Measurements from ENCODE around the gene SDK2.

Gene SDK2

DNA sequence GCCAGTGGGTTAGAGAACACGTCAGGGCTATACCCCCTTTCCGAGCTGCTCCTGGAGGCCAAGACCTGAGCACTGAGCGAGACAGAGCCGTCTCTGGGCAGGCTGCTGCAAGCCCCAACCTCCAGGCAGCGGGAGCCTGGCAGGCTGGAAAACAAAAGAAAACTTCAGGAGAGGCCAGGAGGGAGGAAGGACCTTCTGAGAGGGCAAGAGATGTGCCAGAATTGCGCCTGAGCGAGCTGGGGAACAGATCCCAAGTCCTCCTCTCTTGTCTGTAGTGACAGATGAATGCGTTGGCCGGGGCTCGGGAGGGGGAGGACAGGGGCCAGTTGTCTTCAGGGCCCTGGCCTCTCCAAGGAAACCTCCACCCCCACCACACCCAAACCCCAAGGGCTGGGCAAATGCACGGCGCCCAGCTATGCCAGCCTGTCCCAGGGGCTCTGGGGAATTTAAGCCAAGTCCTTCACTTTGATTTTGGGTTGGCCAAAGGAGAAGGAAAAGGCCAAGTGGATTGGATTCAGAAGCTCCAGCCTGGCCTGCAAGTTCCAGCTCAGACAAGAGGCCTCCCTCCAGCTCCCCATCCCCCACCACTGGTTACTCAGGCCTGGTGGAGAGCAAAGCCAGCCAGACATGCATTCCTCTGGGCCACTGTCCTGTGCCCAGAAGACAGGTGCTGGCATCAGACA is 18.1 kb downstream of the SDK2 start:
- no peaks in the 10 kb centered on the region for H3K36me3 ChIP-seq

GRCh38 chr17:73625006-73625405 is 19.2 kb downstream of the SDK2 start:
- no peak for DNase-seq
- Histone ChIP-seq H3K4me1 (no peaks in the 10 kb centered on the region), H3K36me3 (no peaks in the 10 kb centered on the region), H3K9me3 (no peaks in the 10 kb centered on the region), H3K27me3 (no peaks in the 10 kb centered on the region), H3K4me3 (ENCODE audit: low read depth, low read length) (no peak overlapping the region)
- TF ChIP-seq, protein P1, sequence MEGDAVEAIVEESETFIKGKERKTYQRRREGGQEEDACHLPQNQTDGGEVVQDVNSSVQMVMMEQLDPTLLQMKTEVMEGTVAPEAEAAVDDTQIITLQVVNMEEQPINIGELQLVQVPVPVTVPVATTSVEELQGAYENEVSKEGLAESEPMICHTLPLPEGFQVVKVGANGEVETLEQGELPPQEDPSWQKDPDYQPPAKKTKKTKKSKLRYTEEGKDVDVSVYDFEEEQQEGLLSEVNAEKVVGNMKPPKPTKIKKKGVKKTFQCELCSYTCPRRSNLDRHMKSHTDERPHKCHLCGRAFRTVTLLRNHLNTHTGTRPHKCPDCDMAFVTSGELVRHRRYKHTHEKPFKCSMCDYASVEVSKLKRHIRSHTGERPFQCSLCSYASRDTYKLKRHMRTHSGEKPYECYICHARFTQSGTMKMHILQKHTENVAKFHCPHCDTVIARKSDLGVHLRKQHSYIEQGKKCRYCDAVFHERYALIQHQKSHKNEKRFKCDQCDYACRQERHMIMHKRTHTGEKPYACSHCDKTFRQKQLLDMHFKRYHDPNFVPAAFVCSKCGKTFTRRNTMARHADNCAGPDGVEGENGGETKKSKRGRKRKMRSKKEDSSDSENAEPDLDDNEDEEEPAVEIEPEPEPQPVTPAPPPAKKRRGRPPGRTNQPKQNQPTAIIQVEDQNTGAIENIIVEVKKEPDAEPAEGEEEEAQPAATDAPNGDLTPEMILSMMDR (IDR thresholded peaks at IDR 0.05; ENCODE audit: low read depth, low read length), result no peak

More for the DNA sequence above, 18.1 kb downstream of the SDK2 start:
- no peaks in the 10 kb centered on the region for H3K4me1 ChIP-seq
- DNase-seq, result no peak
- no peaks in the 10 kb centered on the region for H3K27me3 ChIP-seq
- no peaks in the 10 kb centered on the region for H3K9me3 ChIP-seq
- TF ChIP-seq, protein P1 (IDR thresholded peaks at IDR 0.05; ENCODE audit: low read depth, low read length), result no peak
- no peak overlapping the region for H3K4me3 ChIP-seq (ENCODE audit: low read depth, low read length)

DNA sequence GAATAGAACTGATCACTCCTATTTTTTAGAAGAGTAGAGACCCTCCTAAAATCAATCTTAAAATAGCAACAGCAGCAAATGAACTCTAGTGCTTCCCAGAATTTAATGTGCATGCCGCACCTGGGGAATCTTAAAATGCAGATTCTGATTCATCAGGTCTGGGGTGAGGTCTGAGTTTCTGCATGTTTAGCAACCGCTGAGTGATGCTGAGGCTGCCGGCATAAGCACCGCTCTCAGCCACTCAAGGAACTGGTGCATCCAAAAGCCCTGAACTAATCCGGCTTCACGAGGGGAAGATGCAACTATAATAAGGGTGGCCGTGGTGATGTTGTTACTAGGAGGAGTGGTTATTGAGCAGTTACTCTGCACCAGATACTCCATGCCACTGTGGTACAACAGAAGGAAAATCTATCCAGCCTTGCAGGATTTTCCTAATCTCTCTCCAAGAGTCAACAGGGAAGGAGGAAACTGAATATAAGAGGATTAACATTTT is 19.7 kb downstream of the SDK2 start:
- DNase-seq, result no peak
- TF ChIP-seq, protein P1 (IDR thresholded peaks at IDR 0.05; ENCODE audit: low read depth, low read length), result no peak
- Histone ChIP-seq H3K4me3 (ENCODE audit: low read depth, low read length) (no peak overlapping the region), H3K4me1 (no peaks in the 10 kb centered on the region), H3K36me3 (no peaks in the 10 kb centered on the region), H3K9me3 (no peaks in the 10 kb centered on the region), H3K27me3 (no peaks in the 10 kb centered on the region)

- no peak for DNase-seq
- Histone ChIP-seq H3K27me3 (no peaks in the 10 kb centered on the region), H3K9me3 (no peaks in the 10 kb centered on the region), H3K36me3 (no peaks in the 10 kb centered on the region), H3K4me3 (ENCODE audit: low read depth, low read length) (no peak overlapping the region), H3K4me1 (no peaks in the 10 kb centered on the region)
- TF ChIP-seq, protein P1 (IDR thresholded peaks at IDR 0.05; ENCODE audit: low read depth, low read length), result no peak
Observed at GRCh38 chr17:73623818-73624217, 20.4 kb downstream of the SDK2 start.

DNA sequence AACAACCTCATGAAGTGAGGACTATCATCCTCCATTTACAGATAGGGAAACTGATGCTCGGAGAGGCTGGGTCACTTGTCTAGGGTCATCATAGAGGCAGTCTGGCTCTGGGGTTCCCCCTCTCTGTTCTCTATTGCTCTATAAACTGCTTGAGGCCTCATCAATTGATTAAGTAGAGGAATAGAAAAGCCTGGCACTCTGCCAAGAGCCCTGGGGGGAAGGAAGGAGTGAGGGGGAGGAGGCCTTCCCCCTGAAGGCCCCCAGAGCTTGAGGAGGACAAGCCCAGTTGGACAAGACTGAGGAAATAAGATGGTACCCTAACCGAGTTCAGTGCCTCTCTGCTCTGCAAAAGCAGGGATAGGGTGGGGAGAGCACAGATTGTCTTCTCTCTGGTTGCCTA is 21.0 kb downstream of the SDK2 start:
- Histone ChIP-seq H3K9me3 (no peaks in the 10 kb centered on the region), H3K4me1 (no peaks in the 10 kb centered on the region), H3K27me3 (no peaks in the 10 kb centered on the region), H3K36me3 (no peaks in the 10 kb centered on the region), H3K4me3 (ENCODE audit: low read depth, low read length) (no peak overlapping the region)
- no peak for DNase-seq
- TF ChIP-seq, protein P1 (IDR thresholded peaks at IDR 0.05; ENCODE audit: low read depth, low read length), result no peak

- TF ChIP-seq, protein P1 (IDR thresholded peaks at IDR 0.05; ENCODE audit: low read depth, low read length), result no peak
- Histone ChIP-seq H3K9me3 (no peaks in the 10 kb centered on the region), H3K27me3 (no peaks in the 10 kb centered on the region), H3K4me3 (ENCODE audit: low read depth, low read length) (no peak overlapping the region), H3K4me1 (no peaks in the 10 kb centered on the region), H3K36me3 (no peaks in the 10 kb centered on the region)
- no peak for DNase-seq
Observed at GRCh38 chr17:73622381-73622780, 21.9 kb downstream of the SDK2 start.
